DND-41 (cell line): ENCODE measurements around the gene PNPLA1.

Experiments used
- EZH2 ChIP-seq: IDR thresholded peaks from 3 replicates; pipeline ENCODE4 v1.6.1; 2012; ENCODE audit warnings: borderline replicate concordance, low read depth, mild to moderate bottlenecking, moderate library complexity, low read length, inconsistent platforms; ENCODE audit not compliant: severe bottlenecking
- TF ChIP-seq, protein P1 (sequence below): IDR thresholded peaks from 2 replicates; pipeline ENCODE4 v1.5.1; 2012; ENCODE audit warnings: borderline replicate concordance, low read length, moderate library complexity, mild to moderate bottlenecking; ENCODE audit not compliant: poor library complexity, severe bottlenecking; ENCODE audit errors: extremely low read depth

DNA sequence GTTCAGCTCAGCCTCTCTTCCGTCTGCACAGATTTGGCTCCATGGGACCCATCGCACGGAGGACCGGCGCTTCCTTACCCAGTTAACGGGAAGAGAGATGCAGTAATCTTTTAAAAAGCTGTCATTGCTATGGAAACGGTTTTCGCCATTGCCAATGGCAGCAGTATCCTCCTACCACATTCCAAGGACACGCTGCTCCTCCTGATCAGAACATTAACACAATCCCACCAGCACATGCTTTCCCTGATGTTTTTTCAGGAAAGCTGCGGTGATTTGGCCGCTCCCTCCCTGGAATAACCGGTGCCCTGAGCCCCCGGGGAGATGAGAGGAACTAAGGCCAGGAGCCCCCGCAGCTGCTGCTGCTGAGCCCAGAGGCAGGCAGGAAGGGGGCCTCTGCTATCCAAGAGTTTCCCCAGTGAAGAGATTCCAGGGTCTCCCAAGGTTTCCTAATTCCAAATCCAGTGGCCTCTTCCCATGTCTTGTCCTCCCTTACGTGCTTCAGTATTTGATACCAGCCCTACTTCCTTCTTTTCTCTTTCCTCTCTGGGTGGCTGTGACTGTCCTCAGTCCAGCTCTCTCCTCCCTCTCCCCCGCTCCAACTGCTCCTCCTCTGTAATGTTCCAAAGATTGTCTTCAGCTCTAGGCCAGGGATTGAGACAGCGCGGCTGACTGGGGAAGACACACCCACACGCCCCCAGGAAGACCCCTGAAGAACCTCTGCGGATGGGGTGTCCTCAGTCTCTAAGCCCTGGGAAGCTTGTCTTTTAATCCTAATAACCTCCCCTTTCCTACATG is 64.3 kb downstream of the PNPLA1 start:
- TF ChIP-seq, protein P1, sequence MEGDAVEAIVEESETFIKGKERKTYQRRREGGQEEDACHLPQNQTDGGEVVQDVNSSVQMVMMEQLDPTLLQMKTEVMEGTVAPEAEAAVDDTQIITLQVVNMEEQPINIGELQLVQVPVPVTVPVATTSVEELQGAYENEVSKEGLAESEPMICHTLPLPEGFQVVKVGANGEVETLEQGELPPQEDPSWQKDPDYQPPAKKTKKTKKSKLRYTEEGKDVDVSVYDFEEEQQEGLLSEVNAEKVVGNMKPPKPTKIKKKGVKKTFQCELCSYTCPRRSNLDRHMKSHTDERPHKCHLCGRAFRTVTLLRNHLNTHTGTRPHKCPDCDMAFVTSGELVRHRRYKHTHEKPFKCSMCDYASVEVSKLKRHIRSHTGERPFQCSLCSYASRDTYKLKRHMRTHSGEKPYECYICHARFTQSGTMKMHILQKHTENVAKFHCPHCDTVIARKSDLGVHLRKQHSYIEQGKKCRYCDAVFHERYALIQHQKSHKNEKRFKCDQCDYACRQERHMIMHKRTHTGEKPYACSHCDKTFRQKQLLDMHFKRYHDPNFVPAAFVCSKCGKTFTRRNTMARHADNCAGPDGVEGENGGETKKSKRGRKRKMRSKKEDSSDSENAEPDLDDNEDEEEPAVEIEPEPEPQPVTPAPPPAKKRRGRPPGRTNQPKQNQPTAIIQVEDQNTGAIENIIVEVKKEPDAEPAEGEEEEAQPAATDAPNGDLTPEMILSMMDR = no peak
- TF ChIP-seq EZH2 = no peak
